Measurements from ENCODE around the gene YY1. TPM values are rescaled to one million over a fixed set of nuclear protein-coding genes. Genes with fewer than 3 reads are reported as not detected.
A peak's percentile ranks its signal among the peaks of the same experiment; 100 is the strongest.

The YY1 gene
- total RNA-seq, 5 donors from 2014 or later (not counting 1 experiment from before 2014, with no cell fraction given), result 67.5 to 86.5 (median 74.2) TPM

DNA sequence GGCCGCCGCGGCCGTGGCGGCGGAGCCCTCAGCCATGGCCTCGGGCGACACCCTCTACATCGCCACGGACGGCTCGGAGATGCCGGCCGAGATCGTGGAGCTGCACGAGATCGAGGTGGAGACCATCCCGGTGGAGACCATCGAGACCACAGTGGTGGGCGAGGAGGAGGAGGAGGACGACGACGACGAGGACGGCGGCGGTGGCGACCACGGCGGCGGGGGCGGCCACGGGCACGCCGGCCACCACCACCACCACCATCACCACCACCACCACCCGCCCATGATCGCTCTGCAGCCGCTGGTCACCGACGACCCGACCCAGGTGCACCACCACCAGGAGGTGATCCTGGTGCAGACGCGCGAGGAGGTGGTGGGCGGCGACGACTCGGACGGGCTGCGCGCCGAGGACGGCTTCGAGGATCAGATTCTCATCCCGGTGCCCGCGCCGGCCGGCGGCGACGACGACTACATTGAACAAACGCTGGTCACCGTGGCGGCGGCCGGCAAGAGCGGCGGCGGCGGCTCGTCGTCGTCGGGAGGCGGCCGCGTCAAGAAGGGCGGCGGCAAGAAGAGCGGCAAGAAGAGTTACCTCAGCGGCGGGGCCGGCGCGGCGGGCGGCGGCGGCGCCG is 381 bp downstream of the YY1 start:
- Histone ChIP-seq H3K9me3 (no peaks in the 10 kb centered on the region), H3K27ac (ENCODE audit: low read length) (peak overlapping the region; percentile 18), H3K36me3 (ENCODE audit: control insufficient read depth in 2 of 2, extremely low read depth in 1 of 2, insufficient read depth in 1 of 2, low read length in 1 of 2) (no peaks in the 10 kb centered on the region), H3K27me3 (replicated peaks in 1 of 2; ENCODE audit: control insufficient read depth in 2 of 2, extremely low read depth in 1 of 2, insufficient read depth in 2 of 2, low read length in 1 of 2) (no peaks in the 10 kb centered on the region), H3K4me1 (ENCODE audit: control insufficient read depth in 1 of 2, extremely low read depth in 1 of 2, insufficient read depth in 2 of 2, low read length in 2 of 2) (peaks cover 32 to 42% of the 10 kb centered on the region in 2 experiments), H3K4me3 (ENCODE audit: control insufficient read depth in 1 of 2, extremely low read depth in 1 of 2, low read length in 1 of 2) (peak overlapping the region; percentile 79 to 86)
- H3K9me3 Mint-ChIP-seq, result no peaks in the 10 kb centered on the region
- no peaks in the 10 kb centered on the region for H3K27me3 Mint-ChIP-seq
- under 1% methylated on average over 73 of the region's 93 CpGs for WGBS (ENCODE audit: insufficient coverage)
- POLR2A ChIA-PET, result interaction anchor here in 1 of 2 donors (0.6 kb wide), 1 partner anchor 12 kb away, joined by 5 read pairs; no protein-coding TSS in a partner anchor
- peaks cover 10% of the 10 kb centered on the region for H3K36me3 Mint-ChIP-seq
- ATAC-seq (replicated peaks in 1 of 4) (no peak), DNase-seq (peak in 17 of 35 experiments; percentile 3 to 43 (median 17))
- CTCF ChIA-PET, result interaction anchor here in 1 of 2 donors (3.2 kb wide), 1 partner anchor 46 kb away, joined by 19 read pairs; no protein-coding TSS in a partner anchor
- peak overlapping the region; percentile 76 to 84 for H3K27ac Mint-ChIP-seq
- peak overlapping the region; percentile 82 to 97 (median 85) for H3K4me3 Mint-ChIP-seq
- H3K4me1 Mint-ChIP-seq, result peaks cover 63 to 67% (median 64%) of the 10 kb centered on the region in 3 donors

DNA sequence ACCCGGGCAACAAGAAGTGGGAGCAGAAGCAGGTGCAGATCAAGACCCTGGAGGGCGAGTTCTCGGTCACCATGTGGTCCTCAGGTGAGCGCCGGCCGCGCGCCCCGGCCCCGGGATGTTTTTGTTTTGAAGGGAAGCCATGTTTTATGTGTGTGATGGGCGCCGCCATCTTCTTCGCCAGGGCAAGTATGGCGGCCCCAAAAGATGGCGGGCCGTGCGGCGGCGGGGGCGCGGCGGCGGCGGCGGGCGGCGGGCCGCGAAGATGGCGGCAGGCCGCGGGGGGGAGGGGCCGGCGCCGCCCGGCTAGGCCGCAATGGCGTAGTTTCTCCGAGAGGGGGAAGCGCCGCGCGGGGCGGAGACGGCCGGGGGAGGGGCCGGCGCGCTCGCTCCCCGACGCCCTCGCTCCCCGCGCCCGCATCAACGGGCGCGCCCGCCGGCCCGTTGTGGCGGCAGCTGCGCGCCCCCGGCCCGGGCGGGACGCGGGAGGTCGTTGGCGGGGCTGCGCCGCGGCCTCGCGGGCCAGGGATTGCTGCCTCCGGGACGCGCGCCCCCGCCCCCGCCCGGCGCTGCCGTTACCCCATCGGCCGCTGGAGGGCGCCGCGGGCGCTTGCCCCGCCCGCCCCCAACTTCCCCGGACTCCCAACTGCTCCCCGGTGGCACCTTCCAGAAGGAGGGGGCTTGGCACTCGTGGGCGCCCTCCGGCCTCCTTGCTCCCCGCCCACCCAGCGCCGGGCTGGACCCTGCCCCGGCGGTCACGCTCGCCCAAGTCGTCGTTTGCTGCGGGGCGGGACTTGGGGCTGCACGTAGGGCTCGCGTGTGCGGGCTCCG is 1.1 kb downstream of the YY1 start:
- Histone ChIP-seq H3K4me3 (ENCODE audit: control insufficient read depth in 1 of 2, extremely low read depth in 1 of 2, low read length in 1 of 2) (peak overlapping the region; percentile 79 to 86), H3K27ac (ENCODE audit: low read length) (peak overlapping the region; percentile 76), H3K9me3 (no peaks in the 10 kb centered on the region), H3K27me3 (replicated peaks in 1 of 2; ENCODE audit: control insufficient read depth in 2 of 2, extremely low read depth in 1 of 2, insufficient read depth in 2 of 2, low read length in 1 of 2) (no peaks in the 10 kb centered on the region), H3K4me1 (ENCODE audit: control insufficient read depth in 1 of 2, extremely low read depth in 1 of 2, insufficient read depth in 2 of 2, low read length in 2 of 2) (peaks cover 25 to 48% of the 10 kb centered on the region in 2 experiments), H3K36me3 (ENCODE audit: control insufficient read depth in 2 of 2, extremely low read depth in 1 of 2, insufficient read depth in 1 of 2, low read length in 1 of 2) (no peaks in the 10 kb centered on the region)
- peak; percentile 52 to 56 (median 54) for ATAC-seq (replicated peaks in 1 of 4)
- peak overlapping the region; percentile 92 to 95 for H3K27ac Mint-ChIP-seq
- ChIA-PET CTCF (interaction anchor here in 1 of 2 donors (0.6 to 3.2 kb wide), 8 partner anchors 9 to 259 kb away, joined by 3 to 19 read pairs (median 7); no protein-coding TSS in a partner anchor), POLR2A (interaction anchor here in 1 of 2 donors (0.8 to 1.0 kb wide), 2 partner anchors 170 to 175 kb away, joined by 3 read pairs; no protein-coding TSS in a partner anchor)
- peaks cover 59 to 64% (median 64%) of the 10 kb centered on the region in 3 donors for H3K4me1 Mint-ChIP-seq
- peak overlapping the region; percentile 88 to 97 (median 92) for H3K4me3 Mint-ChIP-seq
- DNase-seq, result peak; percentile 74 to 94 (median 83)
- H3K9me3 Mint-ChIP-seq, result no peaks in the 10 kb centered on the region
- no peaks in the 10 kb centered on the region for H3K27me3 Mint-ChIP-seq
- H3K36me3 Mint-ChIP-seq, result peaks cover 10% of the 10 kb centered on the region
- under 1% methylated on average over 91 of the region's 115 CpGs for WGBS (ENCODE audit: insufficient coverage)

DNA sequence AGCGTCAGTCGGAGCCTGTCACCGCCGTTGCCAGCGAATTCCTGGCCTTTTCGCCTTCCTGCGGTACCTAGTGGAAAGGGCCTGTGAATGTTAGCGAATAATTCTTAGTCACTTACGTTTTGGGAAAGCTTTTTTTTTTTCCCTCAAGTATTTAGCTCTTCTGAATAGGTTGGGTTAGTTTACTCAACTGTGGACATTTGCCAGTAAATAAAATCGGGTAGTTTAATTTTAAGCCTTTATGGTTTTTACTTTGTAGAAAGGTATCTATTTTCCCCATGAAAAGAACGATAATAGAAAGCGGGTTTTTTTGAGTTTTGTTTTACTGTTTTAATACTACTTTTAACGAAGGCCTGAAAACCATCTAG is 1.7 kb downstream of the YY1 start:
- no peak for DNase-seq

DNA sequence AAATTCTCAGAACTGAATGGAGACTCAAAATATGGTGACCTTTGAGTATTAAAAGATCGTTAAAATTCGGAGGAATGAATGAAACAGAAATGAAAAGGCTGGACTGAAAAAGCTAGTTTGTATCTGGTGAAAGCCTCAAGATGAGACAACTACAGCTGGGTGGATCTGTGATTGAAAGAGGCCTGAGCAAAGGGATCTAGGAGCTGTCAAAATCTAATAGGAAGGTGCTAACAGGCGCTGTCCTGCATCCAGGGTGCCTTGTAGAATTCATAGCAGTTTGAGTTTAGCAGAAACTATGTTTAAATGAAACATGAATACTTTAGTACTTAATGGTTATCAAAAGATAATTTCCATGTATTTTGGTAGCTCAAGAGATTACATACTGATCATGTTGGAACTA is 2.3 kb downstream of the YY1 start:
- Mint-ChIP-seq H3K4me1 (peaks cover 59 to 66% (median 66%) of the 10 kb centered on the region in 3 donors), H3K4me3 (peak overlapping the region; percentile 88 to 97 (median 92)), H3K36me3 (peaks cover 10% of the 10 kb centered on the region), H3K27ac (peak overlapping the region; percentile 92 to 95), H3K9me3 (no peaks in the 10 kb centered on the region), H3K27me3 (no peaks in the 10 kb centered on the region)
- Histone ChIP-seq H3K36me3 (ENCODE audit: control insufficient read depth in 2 of 2, extremely low read depth in 1 of 2, insufficient read depth in 1 of 2, low read length in 1 of 2) (no peaks in the 10 kb centered on the region), H3K9me3 (no peaks in the 10 kb centered on the region), H3K4me3 (ENCODE audit: control insufficient read depth in 1 of 2, extremely low read depth in 1 of 2, low read length in 1 of 2) (peak overlapping the region; percentile 51 to 64), H3K4me1 (ENCODE audit: control insufficient read depth in 1 of 2, extremely low read depth in 1 of 2, insufficient read depth in 2 of 2, low read length in 2 of 2) (peaks cover 24 to 51% of the 10 kb centered on the region in 2 experiments), H3K27ac (ENCODE audit: low read length) (peak overlapping the region; percentile 76), H3K27me3 (replicated peaks in 1 of 2; ENCODE audit: control insufficient read depth in 2 of 2, extremely low read depth in 1 of 2, insufficient read depth in 2 of 2, low read length in 1 of 2) (no peaks in the 10 kb centered on the region)
- ATAC-seq (replicated peaks in 1 of 4) (no peak), DNase-seq (no peak)
- WGBS (ENCODE audit: insufficient coverage), result 4% methylated on average over 2 of the region's 3 CpGs
- ChIA-PET CTCF (interaction anchor here in 1 of 2 donors (0.6 to 3.2 kb wide), 15 partner anchors 13 to 96 kb away, joined by 3 to 19 read pairs (median 4); no protein-coding TSS in a partner anchor), POLR2A (interaction anchor here (0.6 to 1.0 kb wide), 8 partner anchors 28 to 1461 kb away, joined by 3 to 6 read pairs (median 3); no protein-coding TSS in a partner anchor)

More for the DNA sequence above, 1.7 kb downstream of the YY1 start:
- Histone ChIP-seq H3K4me3 (ENCODE audit: control insufficient read depth in 1 of 2, extremely low read depth in 1 of 2, low read length in 1 of 2) (peak overlapping the region; percentile 64 to 69), H3K27me3 (replicated peaks in 1 of 2; ENCODE audit: control insufficient read depth in 2 of 2, extremely low read depth in 1 of 2, insufficient read depth in 2 of 2, low read length in 1 of 2) (no peaks in the 10 kb centered on the region), H3K27ac (ENCODE audit: low read length) (peak overlapping the region; percentile 76), H3K9me3 (no peaks in the 10 kb centered on the region), H3K36me3 (ENCODE audit: control insufficient read depth in 2 of 2, extremely low read depth in 1 of 2, insufficient read depth in 1 of 2, low read length in 1 of 2) (no peaks in the 10 kb centered on the region), H3K4me1 (ENCODE audit: control insufficient read depth in 1 of 2, extremely low read depth in 1 of 2, insufficient read depth in 2 of 2, low read length in 2 of 2) (peaks cover 24 to 51% of the 10 kb centered on the region in 2 experiments)
- Mint-ChIP-seq H3K36me3 (peaks cover 10% of the 10 kb centered on the region), H3K9me3 (no peaks in the 10 kb centered on the region), H3K4me1 (peaks cover 59 to 66% (median 64%) of the 10 kb centered on the region in 3 donors), H3K4me3 (peak overlapping the region; percentile 88 to 97 (median 92)), H3K27me3 (no peaks in the 10 kb centered on the region), H3K27ac (peak overlapping the region; percentile 92 to 95)
- ATAC-seq (replicated peaks in 1 of 4), result no peak
- CTCF ChIA-PET, result interaction anchor here in 1 of 2 donors (0.6 to 3.2 kb wide), 13 partner anchors 9 to 260 kb away, joined by 3 to 19 read pairs (median 4); no protein-coding TSS in a partner anchor
- 0% methylated on average over 4 of the region's 13 CpGs for WGBS (ENCODE audit: insufficient coverage)
- POLR2A ChIA-PET, result interaction anchor here (0.6 to 1.0 kb wide), 6 partner anchors 28 to 1008 kb away, joined by 3 to 6 read pairs (median 4); no protein-coding TSS in a partner anchor

DNA sequence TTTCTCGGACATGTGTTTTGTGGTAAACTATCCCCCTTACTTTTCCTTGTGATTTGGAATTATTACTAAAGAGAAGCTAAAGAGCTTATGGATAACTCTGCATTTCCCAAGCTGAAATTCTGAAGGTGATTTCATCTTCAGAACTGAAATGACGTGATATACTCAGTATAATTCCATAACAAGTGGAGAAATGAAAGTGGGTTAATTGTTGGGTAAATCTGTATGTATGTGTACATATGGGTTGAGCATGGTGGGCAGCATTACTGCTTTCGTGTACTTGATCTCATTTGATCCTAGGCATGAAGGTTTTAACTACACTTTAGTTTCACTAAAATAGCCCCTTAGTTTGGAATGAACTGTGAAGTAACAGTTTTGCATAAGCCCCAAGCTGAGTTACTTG is 4.1 kb downstream of the YY1 start:
- Mint-ChIP-seq H3K4me3 (peak overlapping the region; percentile 56 to 97 (median 88)), H3K4me1 (peaks cover 59 to 68% (median 65%) of the 10 kb centered on the region in 3 donors)
- H3K27ac ChIP-seq (ENCODE audit: low read length), result no peak overlapping the region

More for the DNA sequence above, 4.1 kb downstream of the YY1 start:
- no peak for DNase-seq
- WGBS (ENCODE audit: insufficient coverage), result no CpG with 5 or more reads among the region's 3 CpGs
- Histone ChIP-seq H3K27me3 (replicated peaks in 1 of 2; ENCODE audit: control insufficient read depth in 2 of 2, extremely low read depth in 1 of 2, insufficient read depth in 2 of 2, low read length in 1 of 2) (no peaks in the 10 kb centered on the region), H3K4me1 (ENCODE audit: control insufficient read depth in 1 of 2, extremely low read depth in 1 of 2, insufficient read depth in 2 of 2, low read length in 2 of 2) (peaks cover 31 to 54% of the 10 kb centered on the region in 2 experiments), H3K36me3 (ENCODE audit: control insufficient read depth in 2 of 2, extremely low read depth in 1 of 2, insufficient read depth in 1 of 2, low read length in 1 of 2) (peaks cover 0 to 4% of the 10 kb centered on the region in 2 donors), H3K9me3 (no peaks in the 10 kb centered on the region), H3K4me3 (ENCODE audit: control insufficient read depth in 1 of 2, extremely low read depth in 1 of 2, low read length in 1 of 2) (no peak overlapping the region)
- Mint-ChIP-seq H3K27me3 (no peaks in the 10 kb centered on the region), H3K9me3 (no peaks in the 10 kb centered on the region), H3K36me3 (peaks cover 15% of the 10 kb centered on the region), H3K27ac (peak overlapping the region; percentile 47 to 72)
- POLR2A ChIA-PET, result interaction anchor here in 1 of 2 donors (0.9 kb wide), 1 partner anchor 50 kb away, joined by 4 read pairs; no protein-coding TSS in a partner anchor
- ATAC-seq (replicated peaks in 1 of 4), result no peak
- CTCF ChIA-PET, result interaction anchor here in 1 of 2 donors (0.8 kb wide), 1 partner anchor 41 kb away, joined by 3 read pairs; no protein-coding TSS in a partner anchor
